Amniotic epithelial cell (primary cell): ENCODE data around the gene CREB3L1.

Experiments used
- DNase-seq: peaks from one replicate; pipeline ENCODE4 v3.0.0-alpha.2; 2010; ENCODE audit warnings: low read depth

CREB3L1 gene

GRCh38 chr11:46345131-46345597 lies 67.7 kb downstream of the CREB3L1 start:
- no peak for DNase-seq

GRCh38 chr11:46345881-46346484 lies 68.5 kb downstream of the CREB3L1 start:
- DNase-seq: no peak

GRCh38 chr11:46346886-46347636 lies 69.6 kb downstream of the CREB3L1 start, which contains the start of gene DGKZ:
TSS of gene DGKZ (plus strand) at chr11:46347463. CDS start at chr11:46347660, 197 bp downstream.
- DNase-seq: peak; percentile 59

- no peak for DNase-seq
Measured at GRCh38 chr11:46347637-46348311, 70.3 kb downstream of the CREB3L1 start.

- DNase-seq: no peak
Measured at GRCh38 chr11:46348566-46349401, 71.3 kb downstream of the CREB3L1 start.

GRCh38 chr11:46350695-46351094 lies 73.2 kb downstream of the CREB3L1 start:
- no peak for DNase-seq

- DNase-seq: no peak
Measured at GRCh38 chr11:46351148-46351547, 73.7 kb downstream of the CREB3L1 start.

GRCh38 chr11:46351606-46352005 lies 74.1 kb downstream of the CREB3L1 start:
- DNase-seq: no peak

GRCh38 chr11:46352063-46352841 lies 74.8 kb downstream of the CREB3L1 start:
- DNase-seq: peak; percentile 48

GRCh38 chr11:46353698-46354097 lies 76.2 kb downstream of the CREB3L1 start:
- DNase-seq: peak; percentile 40

GRCh38 chr11:46356924-46357482 lies 79.5 kb downstream of the CREB3L1 start:
- DNase-seq: peak; percentile 96

GRCh38 chr11:46357483-46357936 lies 80.0 kb downstream of the CREB3L1 start:
- peak; percentile 79 for DNase-seq

GRCh38 chr11:46359953-46360352 lies 82.5 kb downstream of the CREB3L1 start:
- DNase-seq: no peak

GRCh38 chr11:46360878-46361277 lies 83.4 kb downstream of the CREB3L1 start:
- no peak for DNase-seq

- no peak for DNase-seq
Measured at GRCh38 chr11:46361283-46362155, 84.1 kb downstream of the CREB3L1 start.

GRCh38 chr11:46362156-46363030 lies 84.9 kb downstream of the CREB3L1 start:
- no peak for DNase-seq

- peak; percentile 64 for DNase-seq
Measured at GRCh38 chr11:46363031-46363407, 85.6 kb downstream of the CREB3L1 start.

- no peak for DNase-seq
Measured at GRCh38 chr11:46363455-46364005, 86.1 kb downstream of the CREB3L1 start.
